ENCODE measurements around the gene VEZT.
A peak's percentile ranks its signal among the peaks of the same experiment; 100 is the strongest.

VEZT gene

GRCh38 chr12:95325501-95325900, 107.9 kb downstream of the VEZT start:
- DNase-seq = no peak

- no peak for DNase-seq
These were observed 108.8 kb downstream of the VEZT start for GRCh38 chr12:95326445-95326844.

- no peak for DNase-seq
These were observed 109.2 kb downstream of the VEZT start for GRCh38 chr12:95326855-95327254.

GRCh38 chr12:95328708-95329107, 111.1 kb downstream of the VEZT start:
- no peak for DNase-seq

- DNase-seq = no peak
These were observed 118.3 kb downstream of the VEZT start for GRCh38 chr12:95335948-95336347.

- peak; percentile 71 for DNase-seq
These were observed 118.9 kb downstream of the VEZT start for GRCh38 chr12:95336387-95337067.

- DNase-seq = no peak
These were observed 119.5 kb downstream of the VEZT start for GRCh38 chr12:95337146-95337545.

- no peak for DNase-seq
These were observed 121.6 kb downstream of the VEZT start for GRCh38 chr12:95339086-95339788.

- no peak for DNase-seq
These were observed 124.4 kb downstream of the VEZT start for GRCh38 chr12:95342008-95342407.

- DNase-seq = no peak
These were observed 126.0 kb downstream of the VEZT start for GRCh38 chr12:95343461-95344230.

- no peak for DNase-seq
These were observed 131.7 kb downstream of the VEZT start for GRCh38 chr12:95349291-95349690.

GRCh38 chr12:95351748-95352147, 134.1 kb downstream of the VEZT start:
- DNase-seq = no peak
